Measurements from ENCODE around the gene MYMX. TPM values are rescaled to one million over a fixed set of nuclear protein-coding genes. Genes with fewer than 3 reads are reported as not detected.

MYMX gene
- total RNA-seq, 1 donor from 2014 or later: not detected

DNA sequence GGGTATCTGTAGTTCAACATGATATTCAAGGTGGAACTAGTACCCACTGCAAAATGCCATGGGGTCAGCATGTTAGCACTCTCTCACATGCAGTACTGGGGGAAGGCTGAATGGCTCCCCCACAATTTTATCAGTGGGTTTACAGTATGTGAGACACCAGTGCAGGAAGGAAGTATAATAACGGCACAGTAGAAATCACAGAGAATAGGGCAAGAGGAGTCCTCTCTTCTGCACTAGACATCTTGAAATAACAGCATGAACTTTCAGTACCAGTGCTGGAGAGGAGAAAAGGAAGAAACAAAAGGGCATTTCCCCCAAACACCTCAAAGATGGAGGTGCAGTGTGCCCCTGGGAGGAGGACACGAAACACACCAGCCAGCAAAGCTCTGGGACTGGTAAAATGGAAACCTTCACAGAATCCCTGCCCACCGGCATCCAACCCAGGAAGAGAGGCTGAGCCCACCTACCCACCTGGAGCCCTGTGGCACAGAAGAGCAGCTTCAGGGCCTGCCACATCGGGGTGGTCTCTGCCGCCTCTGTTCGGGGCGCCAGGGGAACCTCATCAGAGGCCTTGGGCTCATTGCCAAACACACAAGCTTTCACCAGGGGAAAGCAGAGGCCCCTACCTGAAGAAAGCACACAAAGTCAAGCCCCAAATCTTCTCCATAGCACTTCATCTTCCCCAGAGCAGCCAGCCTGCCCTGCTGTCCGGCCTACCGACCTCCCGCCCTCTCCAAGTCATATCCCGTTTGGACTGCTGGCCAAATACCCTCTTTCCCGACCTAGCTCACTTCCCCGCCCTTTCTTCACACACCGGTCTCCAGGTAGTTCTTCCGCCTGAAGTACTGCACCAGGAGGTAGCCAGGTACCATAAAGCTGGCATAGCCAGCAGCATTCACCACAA is 39.4 kb downstream of the MYMX start:
- TF ChIP-seq, protein P1, sequence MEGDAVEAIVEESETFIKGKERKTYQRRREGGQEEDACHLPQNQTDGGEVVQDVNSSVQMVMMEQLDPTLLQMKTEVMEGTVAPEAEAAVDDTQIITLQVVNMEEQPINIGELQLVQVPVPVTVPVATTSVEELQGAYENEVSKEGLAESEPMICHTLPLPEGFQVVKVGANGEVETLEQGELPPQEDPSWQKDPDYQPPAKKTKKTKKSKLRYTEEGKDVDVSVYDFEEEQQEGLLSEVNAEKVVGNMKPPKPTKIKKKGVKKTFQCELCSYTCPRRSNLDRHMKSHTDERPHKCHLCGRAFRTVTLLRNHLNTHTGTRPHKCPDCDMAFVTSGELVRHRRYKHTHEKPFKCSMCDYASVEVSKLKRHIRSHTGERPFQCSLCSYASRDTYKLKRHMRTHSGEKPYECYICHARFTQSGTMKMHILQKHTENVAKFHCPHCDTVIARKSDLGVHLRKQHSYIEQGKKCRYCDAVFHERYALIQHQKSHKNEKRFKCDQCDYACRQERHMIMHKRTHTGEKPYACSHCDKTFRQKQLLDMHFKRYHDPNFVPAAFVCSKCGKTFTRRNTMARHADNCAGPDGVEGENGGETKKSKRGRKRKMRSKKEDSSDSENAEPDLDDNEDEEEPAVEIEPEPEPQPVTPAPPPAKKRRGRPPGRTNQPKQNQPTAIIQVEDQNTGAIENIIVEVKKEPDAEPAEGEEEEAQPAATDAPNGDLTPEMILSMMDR (IDR thresholded peaks at IDR 0.05; ENCODE audit: insufficient read depth, low read length, poor library complexity, severe bottlenecking): no peak
- Histone ChIP-seq H3K36me3 (ENCODE audit: control insufficient read depth, insufficient read depth, low read length) (peaks cover 10% of the 10 kb centered on the region), H3K27me3 (ENCODE audit: control insufficient read depth, insufficient read depth, low read length) (no peaks in the 10 kb centered on the region), H3K4me3 (ENCODE audit: low read depth, low read length) (peak overlapping the region; percentile 75)
- DNase-seq (ENCODE audit: low read depth): no peak

DNA sequence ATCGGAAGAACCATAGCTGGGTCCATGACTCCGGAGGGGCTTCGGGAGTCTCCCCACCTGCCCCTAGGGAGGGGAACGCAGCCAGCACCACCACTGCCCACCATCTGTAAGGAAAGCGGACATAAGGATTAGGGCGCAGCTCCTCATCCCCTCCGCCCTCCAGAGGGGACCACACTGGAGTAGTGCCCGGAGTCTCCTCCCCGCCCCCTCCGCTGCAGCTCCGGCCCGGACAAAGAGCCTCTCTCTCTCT is 40.0 kb downstream of the MYMX start:
- TF ChIP-seq, protein P1 (IDR thresholded peaks at IDR 0.05; ENCODE audit: insufficient read depth, low read length, poor library complexity, severe bottlenecking): no peak

DNA sequence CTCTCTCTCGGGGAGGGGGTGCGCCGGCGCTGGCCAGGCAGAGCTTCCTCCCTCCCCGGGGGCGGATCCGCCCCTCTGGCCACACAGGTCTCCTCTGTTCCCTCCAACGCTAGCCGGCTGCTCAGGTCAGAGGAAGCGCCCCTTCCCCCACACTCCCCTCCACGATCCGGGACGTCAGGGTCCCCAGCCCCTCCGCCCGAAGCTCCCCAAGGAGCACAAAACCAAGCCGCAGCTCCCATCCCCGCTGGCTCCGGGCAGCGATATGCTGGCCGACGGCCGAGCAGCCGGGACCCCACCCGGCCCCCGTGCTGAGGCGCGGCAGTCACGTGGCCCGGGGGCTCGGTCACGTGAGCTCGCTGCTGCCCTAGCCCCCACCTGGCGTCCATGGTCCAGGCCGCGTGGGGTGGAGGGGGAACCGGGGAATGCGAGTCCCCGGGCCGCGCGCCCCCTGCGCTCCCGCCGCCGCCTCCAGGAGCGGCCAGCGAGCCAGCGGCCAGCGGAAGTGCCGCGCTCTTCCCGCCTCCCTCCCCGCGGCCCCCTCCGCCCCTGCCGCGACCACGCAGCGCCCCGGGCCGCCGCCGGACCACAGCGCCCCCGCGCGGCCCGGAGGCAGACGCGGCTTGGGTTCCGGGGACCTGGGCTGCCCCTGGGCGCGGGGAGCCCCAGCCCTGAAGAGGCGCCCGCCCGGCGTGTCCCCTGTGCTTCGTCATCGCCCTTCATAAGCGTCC is 40.5 kb downstream of the MYMX start, which contains the start of gene SLC35B2:
TSS of gene SLC35B2 (minus strand) at position 504 of the 728 bp plus-strand sequence. CDS start at position 386, 118 bp downstream.
- Histone ChIP-seq H3K4me3 (ENCODE audit: low read depth, low read length) (peak within 1 kb of the TSS; percentile 75), H3K36me3 (ENCODE audit: control insufficient read depth, insufficient read depth, low read length) (peaks cover 6% of the 10 kb centered on the region), H3K27me3 (ENCODE audit: control insufficient read depth, insufficient read depth, low read length) (no peaks in the 10 kb centered on the region)
- DNase-seq (ENCODE audit: low read depth): no peak
- TF ChIP-seq, protein P1 (IDR thresholded peaks at IDR 0.05; ENCODE audit: insufficient read depth, low read length, poor library complexity, severe bottlenecking): no peak

More for the DNA sequence above, 40.0 kb downstream of the MYMX start:
- Histone ChIP-seq H3K4me3 (ENCODE audit: low read depth, low read length) (peak overlapping the region; percentile 75), H3K36me3 (ENCODE audit: control insufficient read depth, insufficient read depth, low read length) (peaks cover 8% of the 10 kb centered on the region), H3K27me3 (ENCODE audit: control insufficient read depth, insufficient read depth, low read length) (no peaks in the 10 kb centered on the region)
- DNase-seq (ENCODE audit: low read depth): no peak

DNA sequence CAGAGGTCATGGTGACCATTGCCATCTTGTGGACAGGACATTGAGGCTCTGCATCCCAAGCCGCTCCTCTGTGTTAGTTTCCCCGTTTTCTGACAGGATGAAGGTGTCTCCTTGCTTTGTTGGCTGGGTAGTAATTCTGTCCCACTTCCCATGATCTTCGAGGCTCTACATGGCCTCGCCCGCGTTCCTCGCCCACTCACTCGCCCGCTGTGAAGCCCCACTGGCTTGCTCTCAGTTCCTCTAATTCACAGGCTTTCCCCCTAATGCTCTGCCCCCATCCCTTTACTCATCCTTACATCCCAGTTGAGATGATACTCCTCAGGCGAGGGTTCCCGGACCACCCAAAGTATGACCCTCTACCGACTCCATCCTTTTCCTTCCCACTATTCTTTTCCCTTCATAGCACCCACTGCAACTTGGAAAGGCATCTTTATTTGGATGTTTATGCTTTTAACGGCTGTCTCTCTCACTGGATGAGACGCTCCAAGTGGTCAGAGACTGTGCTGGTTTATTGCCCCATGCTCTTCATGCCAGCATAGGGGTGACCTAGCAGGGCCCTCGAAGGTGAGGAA is 41.1 kb downstream of the MYMX start:
- no peaks in the 10 kb centered on the region for H3K27me3 ChIP-seq (ENCODE audit: control insufficient read depth, insufficient read depth, low read length)
- TF ChIP-seq, protein P1 (IDR thresholded peaks at IDR 0.05; ENCODE audit: insufficient read depth, low read length, poor library complexity, severe bottlenecking): no peak
- no peak for DNase-seq (ENCODE audit: low read depth)
- H3K36me3 ChIP-seq (ENCODE audit: control insufficient read depth, insufficient read depth, low read length): peaks cover 6% of the 10 kb centered on the region
- H3K4me3 ChIP-seq (ENCODE audit: low read depth, low read length): peak overlapping the region; percentile 75

DNA sequence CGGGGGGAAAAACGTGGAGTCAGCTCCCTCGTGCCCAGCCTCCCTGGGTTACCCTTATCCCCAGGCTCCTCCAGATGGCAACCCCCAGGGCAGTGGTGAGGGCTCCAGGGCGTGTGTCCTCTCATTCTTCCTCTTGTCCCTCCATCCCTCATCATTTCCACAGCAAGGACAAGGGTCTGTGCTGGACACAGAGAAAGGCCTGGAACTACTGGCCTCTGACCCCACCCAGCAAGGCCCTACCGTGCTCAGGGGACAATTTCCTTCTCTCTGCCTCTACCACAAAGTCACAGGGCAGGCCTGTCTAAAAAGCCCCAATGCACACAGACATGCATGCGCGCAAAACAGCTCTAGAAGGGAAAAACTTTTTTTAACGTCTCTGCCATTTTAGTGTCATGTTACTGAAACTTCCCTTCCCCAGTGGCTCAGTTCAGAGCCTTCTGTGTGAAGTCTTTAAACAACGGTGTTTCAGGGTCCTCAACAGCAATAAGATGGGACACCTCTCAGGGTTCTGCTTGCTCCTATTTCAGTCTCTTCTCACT is 41.7 kb downstream of the MYMX start:
- peaks cover 6% of the 10 kb centered on the region for H3K36me3 ChIP-seq (ENCODE audit: control insufficient read depth, insufficient read depth, low read length)
- no peak overlapping the region for H3K4me3 ChIP-seq (ENCODE audit: low read depth, low read length)
- DNase-seq (ENCODE audit: low read depth): no peak
- H3K27me3 ChIP-seq (ENCODE audit: control insufficient read depth, insufficient read depth, low read length): no peaks in the 10 kb centered on the region
- TF ChIP-seq, protein P1 (IDR thresholded peaks at IDR 0.05; ENCODE audit: insufficient read depth, low read length, poor library complexity, severe bottlenecking): no peak
